Measurements from ENCODE around the gene SFRP4.

Gene SFRP4

GRCh38 chr7:37942934-37943610 is 26.5 kb upstream of the SFRP4 start:
- no peak for TF ChIP-seq CTCF (IDR thresholded peaks at IDR 0.05; ENCODE audit: borderline replicate concordance, control extremely low read depth, extremely low read depth, insufficient read depth, missing control alignments)
- DNase-seq (ENCODE audit: low spot score) = no peak
- in situ Hi-C loops (cut with MboI; ENCODE audit: low sequenced_read_pairs, unreplicated experiment) = no loop called here

- DNase-seq (ENCODE audit: low spot score) = no peak
- in situ Hi-C loops (cut with MboI; ENCODE audit: low sequenced_read_pairs, unreplicated experiment) = no loop called here
- no peak for TF ChIP-seq CTCF (IDR thresholded peaks at IDR 0.05; ENCODE audit: borderline replicate concordance, control extremely low read depth, extremely low read depth, insufficient read depth, missing control alignments)
Observed at GRCh38 chr7:37933018-37933566, 16.5 kb upstream of the SFRP4 start.

GRCh38 chr7:37932543-37932942 is 15.9 kb upstream of the SFRP4 start:
- no peak for DNase-seq (ENCODE audit: low spot score)
- TF ChIP-seq CTCF (IDR thresholded peaks at IDR 0.05; ENCODE audit: borderline replicate concordance, control extremely low read depth, extremely low read depth, insufficient read depth, missing control alignments) = no peak
- in situ Hi-C loops (cut with MboI; ENCODE audit: low sequenced_read_pairs, unreplicated experiment) = no loop called here

- no peak for DNase-seq (ENCODE audit: low spot score)
- no peak for TF ChIP-seq CTCF (IDR thresholded peaks at IDR 0.05; ENCODE audit: borderline replicate concordance, control extremely low read depth, extremely low read depth, insufficient read depth, missing control alignments)
- in situ Hi-C loops (cut with MboI; ENCODE audit: low sequenced_read_pairs, unreplicated experiment) = no loop called here
Observed at GRCh38 chr7:37930226-37930948, 13.8 kb upstream of the SFRP4 start.

- TF ChIP-seq CTCF (IDR thresholded peaks at IDR 0.05; ENCODE audit: borderline replicate concordance, control extremely low read depth, extremely low read depth, insufficient read depth, missing control alignments) = no peak
- in situ Hi-C loops (cut with MboI; ENCODE audit: low sequenced_read_pairs, unreplicated experiment) = no loop called here
- DNase-seq (ENCODE audit: low spot score) = no peak
Observed at GRCh38 chr7:37928878-37929277, 12.3 kb upstream of the SFRP4 start.

GRCh38 chr7:37927773-37928444 is 11.3 kb upstream of the SFRP4 start:
- no peak for TF ChIP-seq CTCF (IDR thresholded peaks at IDR 0.05; ENCODE audit: borderline replicate concordance, control extremely low read depth, extremely low read depth, insufficient read depth, missing control alignments)
- in situ Hi-C loops (cut with MboI; ENCODE audit: low sequenced_read_pairs, unreplicated experiment) = no loop called here
- DNase-seq (ENCODE audit: low spot score) = no peak

Measured in GM13976 (cell line).